HepG2 (cell line): ENCODE data around the gene PDSS2. TPM values are rescaled to one million over a fixed set of nuclear protein-coding genes. Genes with fewer than 3 reads are reported as not detected.

ENCODE experiments used
- FOXO1 ChIP-seq: sonication (generic); formaldehyde crosslinking; IDR thresholded peaks from 2 replicates; pipeline ENCODE4 v1.4.0; 2020; ENCODE audit warnings: missing genetic modification reagents
- MED13 ChIP-seq: sonication (generic); formaldehyde crosslinking; IDR thresholded peaks from 2 replicates; pipeline ENCODE4 v1.5.0; 2020; ENCODE audit warnings: missing genetic modification reagents
- PCBP1 ChIP-seq: fragments of 200-400 bp; formaldehyde crosslinking; IDR thresholded peaks from 2 replicates; pipeline ENCODE4 v1.6.1; 2017; ENCODE audit warnings: mild to moderate bottlenecking, low read depth, low read length, borderline replicate concordance
- POLR2A ChIP-seq, 2 experiments: IDR thresholded peaks; 2 replicates each; pipeline ENCODE4 v1.6.1; 2011; ENCODE audit warnings: low read depth in 2 of 2, low read length in 2 of 2, mild to moderate bottlenecking in 1 of 2, moderate library complexity in 1 of 2; ENCODE audit not compliant: insufficient read depth in 1 of 2
- RFX5 ChIP-seq: IDR thresholded peaks from 2 replicates; pipeline ENCODE4 v1.6.1; 2011; ENCODE audit warnings: low read depth, low read length, improper control_type of control experiment
- TCF7L2 ChIP-seq: IDR thresholded peaks from 2 replicates; pipeline ENCODE4 v1.6.1; 2011; ENCODE audit warnings: mild to moderate bottlenecking, low read depth, low read length, moderate library complexity
- ZNF260 ChIP-seq: sonication (generic); formaldehyde crosslinking; IDR thresholded peaks from 2 replicates; pipeline ENCODE4 v1.4.0; 2020; ENCODE audit warnings: missing genetic modification reagents, low read depth, mild to moderate bottlenecking, borderline replicate concordance
- ZNF274 ChIP-seq: sonication (generic); formaldehyde crosslinking; IDR thresholded peaks from 2 replicates; pipeline ENCODE4 v1.5.1; 2020; ENCODE audit warnings: mild to moderate bottlenecking, missing genetic modification reagents
- ZNF432 ChIP-seq: sonication (generic); formaldehyde crosslinking; IDR thresholded peaks from 2 replicates; pipeline ENCODE4 v1.5.0; 2020; ENCODE audit warnings: missing genetic modification reagents, mild to moderate bottlenecking, borderline replicate concordance
- polyA plus RNA-seq, 8 experiments: library from polyadenylated mRNA; depleted of rRNA in 3 of 8; stranded (reverse) in 7 of 8; unstranded in 1 of 8; fragments of >200 nt; fragmentation: Illumina TruSeq in 4 of 8; extraction: Trizol in 4 of 8; gene quantifications; 2 replicates each; pipeline versions ENCODE4 v1.2.1 to v1.2.3, GENCODE V29; 2011 to 2016; ENCODE audit warnings: low read depth in 4 of 8, missing spikeins in 1 of 8, mixed read lengths in 1 of 8; ENCODE audit not compliant: insufficient read depth in 1 of 8
- total RNA-seq, 5 experiments: library from RNA; depleted of rRNA; stranded (reverse); fragments of >200 nt; fragmentation: Illumina TruSeq; extraction: Trizol; gene quantifications; 2 replicates each; pipeline ENCODE4 v1.2.3, GENCODE V29; 2016; ENCODE audit warnings: low read depth in 1 of 5
- TF ChIP-seq, protein P1 (sequence below): sonication (generic); formaldehyde crosslinking; IDR thresholded peaks from 2 replicates; pipeline ENCODE4 v1.4.0; 2020; ENCODE audit warnings: mild to moderate bottlenecking, missing genetic modification reagents
- TF ChIP-seq, protein P2 (sequence below): sonication (generic); formaldehyde crosslinking; IDR thresholded peaks from 2 replicates; pipeline ENCODE4 v1.9.0; 2021; ENCODE audit warnings: mild to moderate bottlenecking, missing genetic modification reagents
- TF ChIP-seq, protein P3 (sequence below): sonication (generic); formaldehyde crosslinking; IDR thresholded peaks from 2 replicates; pipeline ENCODE4 v1.5.1; 2020; ENCODE audit warnings: mild to moderate bottlenecking, missing genetic modification reagents, moderate library complexity
- TF ChIP-seq, protein P4 (sequence below): IDR thresholded peaks from 2 replicates; pipeline ENCODE4 v1.6.1; 2016; ENCODE audit warnings: control low read depth
- TF ChIP-seq, protein P5 (sequence below): sonication (generic); formaldehyde crosslinking; IDR thresholded peaks from 2 replicates; pipeline ENCODE4 v1.9.0; 2021; ENCODE audit warnings: missing genetic modification reagents, borderline replicate concordance

Gene PDSS2
- total and polyA plus RNA-seq, 2 of the 13 experiments (the other 11 are each of a cell fraction or from before 2014, with no cell fraction given) = 16.2 to 17.0 TPM

DNA sequence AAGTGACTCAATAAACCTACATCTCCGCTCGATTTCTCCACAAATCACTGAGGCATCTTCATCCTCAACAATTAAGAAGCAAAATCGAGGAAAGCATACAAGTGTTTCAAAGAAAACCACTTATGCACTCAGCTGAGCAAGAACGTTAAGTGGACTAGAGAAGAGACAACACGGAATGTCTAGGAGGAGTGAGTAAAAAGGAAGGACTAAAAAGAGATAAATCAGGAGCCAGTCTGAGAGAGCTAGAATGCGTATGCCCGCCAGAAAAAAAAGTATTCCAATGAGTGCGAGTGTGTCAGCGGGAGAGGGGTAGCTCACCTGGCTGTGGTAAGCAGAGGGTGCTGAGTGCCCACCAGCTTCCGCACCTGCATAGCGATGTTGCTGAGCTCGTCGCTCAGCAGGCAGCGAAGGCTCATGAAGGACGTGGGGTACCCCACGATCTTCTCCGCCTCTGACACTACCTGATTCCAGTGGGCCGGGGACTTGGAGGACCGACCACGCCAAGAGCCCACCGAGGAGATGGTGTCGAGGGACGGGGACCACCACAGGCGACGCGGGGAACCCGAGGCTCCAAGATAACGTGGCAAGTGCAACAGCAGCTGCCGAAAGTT is 587 bp downstream of the PDSS2 start (continued):
- TF ChIP-seq ZNF260 (CRISPR knock-in tag) (no peak), FOXO1 (CRISPR knock-in tag) (no peak), ZNF432 (CRISPR knock-in tag) (no peak), TCF7L2 (no peak), RFX5 (peak; percentile 17; the same call in 1 of the 2 replicates), ZNF274 (CRISPR knock-in tag) (peak; percentile 33; the same call in 1 of the 2 replicates), MED13 (CRISPR knock-in tag) (no peak), POLR2A (IDR thresholded peaks at IDR 0.05; ENCODE audit: insufficient read depth in 1 of 2, low read depth in 2 of 2, low read length in 2 of 2) (no peak), PCBP1 (0 out of 2 replicates have a peak, but pooled peaks have one; percentile 9)
- TF ChIP-seq, protein P1, sequence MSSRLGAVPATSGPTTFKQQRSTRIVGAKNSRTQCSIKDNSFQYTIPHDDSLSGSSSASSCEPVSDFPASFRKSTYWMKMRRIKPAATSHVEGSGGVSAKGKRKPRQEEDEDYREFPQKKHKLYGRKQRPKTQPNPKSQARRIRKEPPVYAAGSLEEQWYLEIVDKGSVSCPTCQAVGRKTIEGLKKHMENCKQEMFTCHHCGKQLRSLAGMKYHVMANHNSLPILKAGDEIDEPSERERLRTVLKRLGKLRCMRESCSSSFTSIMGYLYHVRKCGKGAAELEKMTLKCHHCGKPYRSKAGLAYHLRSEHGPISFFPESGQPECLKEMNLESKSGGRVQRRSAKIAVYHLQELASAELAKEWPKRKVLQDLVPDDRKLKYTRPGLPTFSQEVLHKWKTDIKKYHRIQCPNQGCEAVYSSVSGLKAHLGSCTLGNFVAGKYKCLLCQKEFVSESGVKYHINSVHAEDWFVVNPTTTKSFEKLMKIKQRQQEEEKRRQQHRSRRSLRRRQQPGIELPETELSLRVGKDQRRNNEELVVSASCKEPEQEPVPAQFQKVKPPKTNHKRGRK = no peak
- TF ChIP-seq, protein P2, sequence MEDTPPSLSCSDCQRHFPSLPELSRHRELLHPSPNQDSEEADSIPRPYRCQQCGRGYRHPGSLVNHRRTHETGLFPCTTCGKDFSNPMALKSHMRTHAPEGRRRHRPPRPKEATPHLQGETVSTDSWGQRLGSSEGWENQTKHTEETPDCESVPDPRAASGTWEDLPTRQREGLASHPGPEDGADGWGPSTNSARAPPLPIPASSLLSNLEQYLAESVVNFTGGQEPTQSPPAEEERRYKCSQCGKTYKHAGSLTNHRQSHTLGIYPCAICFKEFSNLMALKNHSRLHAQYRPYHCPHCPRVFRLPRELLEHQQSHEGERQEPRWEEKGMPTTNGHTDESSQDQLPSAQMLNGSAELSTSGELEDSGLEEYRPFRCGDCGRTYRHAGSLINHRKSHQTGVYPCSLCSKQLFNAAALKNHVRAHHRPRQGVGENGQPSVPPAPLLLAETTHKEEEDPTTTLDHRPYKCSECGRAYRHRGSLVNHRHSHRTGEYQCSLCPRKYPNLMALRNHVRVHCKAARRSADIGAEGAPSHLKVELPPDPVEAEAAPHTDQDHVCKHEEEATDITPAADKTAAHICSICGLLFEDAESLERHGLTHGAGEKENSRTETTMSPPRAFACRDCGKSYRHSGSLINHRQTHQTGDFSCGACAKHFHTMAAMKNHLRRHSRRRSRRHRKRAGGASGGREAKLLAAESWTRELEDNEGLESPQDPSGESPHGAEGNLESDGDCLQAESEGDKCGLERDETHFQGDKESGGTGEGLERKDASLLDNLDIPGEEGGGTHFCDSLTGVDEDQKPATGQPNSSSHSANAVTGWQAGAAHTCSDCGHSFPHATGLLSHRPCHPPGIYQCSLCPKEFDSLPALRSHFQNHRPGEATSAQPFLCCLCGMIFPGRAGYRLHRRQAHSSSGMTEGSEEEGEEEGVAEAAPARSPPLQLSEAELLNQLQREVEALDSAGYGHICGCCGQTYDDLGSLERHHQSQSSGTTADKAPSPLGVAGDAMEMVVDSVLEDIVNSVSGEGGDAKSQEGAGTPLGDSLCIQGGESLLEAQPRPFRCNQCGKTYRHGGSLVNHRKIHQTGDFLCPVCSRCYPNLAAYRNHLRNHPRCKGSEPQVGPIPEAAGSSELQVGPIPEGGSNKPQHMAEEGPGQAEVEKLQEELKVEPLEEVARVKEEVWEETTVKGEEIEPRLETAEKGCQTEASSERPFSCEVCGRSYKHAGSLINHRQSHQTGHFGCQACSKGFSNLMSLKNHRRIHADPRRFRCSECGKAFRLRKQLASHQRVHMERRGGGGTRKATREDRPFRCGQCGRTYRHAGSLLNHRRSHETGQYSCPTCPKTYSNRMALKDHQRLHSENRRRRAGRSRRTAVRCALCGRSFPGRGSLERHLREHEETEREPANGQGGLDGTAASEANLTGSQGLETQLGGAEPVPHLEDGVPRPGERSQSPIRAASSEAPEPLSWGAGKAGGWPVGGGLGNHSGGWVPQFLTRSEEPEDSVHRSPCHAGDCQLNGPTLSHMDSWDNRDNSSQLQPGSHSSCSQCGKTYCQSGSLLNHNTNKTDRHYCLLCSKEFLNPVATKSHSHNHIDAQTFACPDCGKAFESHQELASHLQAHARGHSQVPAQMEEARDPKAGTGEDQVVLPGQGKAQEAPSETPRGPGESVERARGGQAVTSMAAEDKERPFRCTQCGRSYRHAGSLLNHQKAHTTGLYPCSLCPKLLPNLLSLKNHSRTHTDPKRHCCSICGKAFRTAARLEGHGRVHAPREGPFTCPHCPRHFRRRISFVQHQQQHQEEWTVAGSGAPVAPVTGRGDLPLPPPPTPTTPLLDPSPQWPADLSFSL (CRISPR knock-in tag) = no peak
- TF ChIP-seq, protein P3, sequence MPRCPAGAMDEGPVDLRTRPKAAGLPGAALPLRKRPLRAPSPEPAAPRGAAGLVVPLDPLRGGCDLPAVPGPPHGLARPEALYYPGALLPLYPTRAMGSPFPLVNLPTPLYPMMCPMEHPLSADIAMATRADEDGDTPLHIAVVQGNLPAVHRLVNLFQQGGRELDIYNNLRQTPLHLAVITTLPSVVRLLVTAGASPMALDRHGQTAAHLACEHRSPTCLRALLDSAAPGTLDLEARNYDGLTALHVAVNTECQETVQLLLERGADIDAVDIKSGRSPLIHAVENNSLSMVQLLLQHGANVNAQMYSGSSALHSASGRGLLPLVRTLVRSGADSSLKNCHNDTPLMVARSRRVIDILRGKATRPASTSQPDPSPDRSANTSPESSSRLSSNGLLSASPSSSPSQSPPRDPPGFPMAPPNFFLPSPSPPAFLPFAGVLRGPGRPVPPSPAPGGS (CRISPR knock-in tag) = no peak
- TF ChIP-seq, protein P4, sequence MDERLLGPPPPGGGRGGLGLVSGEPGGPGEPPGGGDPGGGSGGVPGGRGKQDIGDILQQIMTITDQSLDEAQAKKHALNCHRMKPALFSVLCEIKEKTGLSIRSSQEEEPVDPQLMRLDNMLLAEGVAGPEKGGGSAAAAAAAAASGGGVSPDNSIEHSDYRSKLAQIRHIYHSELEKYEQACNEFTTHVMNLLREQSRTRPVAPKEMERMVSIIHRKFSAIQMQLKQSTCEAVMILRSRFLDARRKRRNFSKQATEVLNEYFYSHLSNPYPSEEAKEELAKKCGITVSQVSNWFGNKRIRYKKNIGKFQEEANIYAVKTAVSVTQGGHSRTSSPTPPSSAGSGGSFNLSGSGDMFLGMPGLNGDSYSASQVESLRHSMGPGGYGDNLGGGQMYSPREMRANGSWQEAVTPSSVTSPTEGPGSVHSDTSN = no peak
- TF ChIP-seq, protein P5, sequence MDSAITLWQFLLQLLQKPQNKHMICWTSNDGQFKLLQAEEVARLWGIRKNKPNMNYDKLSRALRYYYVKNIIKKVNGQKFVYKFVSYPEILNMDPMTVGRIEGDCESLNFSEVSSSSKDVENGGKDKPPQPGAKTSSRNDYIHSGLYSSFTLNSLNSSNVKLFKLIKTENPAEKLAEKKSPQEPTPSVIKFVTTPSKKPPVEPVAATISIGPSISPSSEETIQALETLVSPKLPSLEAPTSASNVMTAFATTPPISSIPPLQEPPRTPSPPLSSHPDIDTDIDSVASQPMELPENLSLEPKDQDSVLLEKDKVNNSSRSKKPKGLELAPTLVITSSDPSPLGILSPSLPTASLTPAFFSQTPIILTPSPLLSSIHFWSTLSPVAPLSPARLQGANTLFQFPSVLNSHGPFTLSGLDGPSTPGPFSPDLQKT (CRISPR knock-in tag) = no peak
